Subcutaneous abdominal adipose tissue (tissue), 5 donors: ENCODE results near the gene ANKRD12.

Source experiments
- H3K27ac ChIP-seq: one replicate; pipeline ENCODE4 v1.7.0; 2013; ENCODE audit warnings: low read depth, mild to moderate bottlenecking, inconsistent platforms, low read length, moderate library complexity
- H3K27me3 ChIP-seq, 5 donors: one replicate each; pipeline ENCODE4 v1.7.0; 2013; ENCODE audit warnings: low read length in 5 of 5, inconsistent platforms in 1 of 5; ENCODE audit not compliant: control insufficient read depth in 5 of 5, insufficient read depth in 4 of 5
- H3K36me3 ChIP-seq, 5 donors: one replicate each; pipeline ENCODE4 v1.7.0; 2013; ENCODE audit warnings: low read length in 5 of 5; ENCODE audit not compliant: control insufficient read depth in 5 of 5, insufficient read depth in 5 of 5
- H3K4me1 ChIP-seq, 5 donors: one replicate each; pipeline ENCODE4 v1.7.0; 2013; ENCODE audit warnings: low read length in 5 of 5, mild to moderate bottlenecking in 3 of 5, moderate library complexity in 1 of 5; ENCODE audit not compliant: control insufficient read depth in 5 of 5, insufficient read depth in 5 of 5
- H3K4me3 ChIP-seq, 5 donors: one replicate each; pipeline ENCODE4 v1.7.0; 2013; ENCODE audit warnings: low read length in 5 of 5, low read depth in 1 of 5
- H3K9ac ChIP-seq, 5 donors: one replicate each; pipeline ENCODE4 v1.7.0; 2013; ENCODE audit warnings: low read length in 5 of 5, mild to moderate bottlenecking in 4 of 5, moderate library complexity in 3 of 5
- H3K9me3 ChIP-seq, 5 donors: one replicate each; pipeline ENCODE4 v1.7.0; 2013; ENCODE audit warnings: low read length in 5 of 5; ENCODE audit not compliant: control insufficient read depth in 5 of 5
- donor health status: healthy.
- donor health status: healthy.
- donor health status: healthy.
- donor health status: healthy.
- donor health status: healthy.

Gene ANKRD12

GRCh38 chr18:9321736-9322135 is 185.2 kb downstream of the ANKRD12 start:
- Histone ChIP-seq H3K4me1 (no peaks in the 10 kb centered on the region), H3K9me3 (peaks cover 0 to 5% (median 0%) of the 10 kb centered on the region in 5 donors), H3K9ac (no peak overlapping the region), H3K27me3 (no peaks in the 10 kb centered on the region), H3K27ac (no peak overlapping the region), H3K4me3 (no peak overlapping the region), H3K36me3 (no peaks in the 10 kb centered on the region)

DNA sequence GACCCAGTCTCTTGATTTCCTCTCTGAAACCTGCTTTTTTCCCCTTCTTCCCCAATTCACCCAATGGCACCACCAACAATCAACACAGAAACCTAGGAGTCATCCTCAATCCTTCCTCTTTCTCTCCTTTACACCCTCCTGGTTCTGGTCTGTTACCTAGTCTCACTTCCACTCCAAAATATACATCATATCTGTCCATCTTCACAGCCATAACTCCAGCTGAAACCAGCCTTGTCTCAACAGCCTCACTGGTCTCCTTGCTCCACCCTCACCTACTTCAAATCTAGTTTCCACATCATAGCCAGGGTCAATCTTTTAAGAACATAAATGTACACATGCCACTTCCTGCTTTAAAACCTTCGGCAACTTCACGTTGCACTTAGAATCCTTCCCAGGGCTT is 186.2 kb downstream of the ANKRD12 start:
- H3K4me3 ChIP-seq: no peak overlapping the region
- no peaks in the 10 kb centered on the region for H3K27me3 ChIP-seq
- peaks cover 0 to 5% (median 0%) of the 10 kb centered on the region in 5 donors for H3K9me3 ChIP-seq
- no peak overlapping the region for H3K9ac ChIP-seq
- H3K27ac ChIP-seq: no peak overlapping the region
- H3K4me1 ChIP-seq: no peaks in the 10 kb centered on the region
- H3K36me3 ChIP-seq: no peaks in the 10 kb centered on the region

- Histone ChIP-seq H3K36me3 (no peaks in the 10 kb centered on the region), H3K4me1 (no peaks in the 10 kb centered on the region), H3K4me3 (no peak overlapping the region), H3K9me3 (peaks cover 0 to 11% (median 0%) of the 10 kb centered on the region in 5 donors), H3K27ac (no peak overlapping the region), H3K27me3 (no peaks in the 10 kb centered on the region), H3K9ac (no peak overlapping the region)
Observed at GRCh38 chr18:9323750-9324445, 187.3 kb downstream of the ANKRD12 start.

- peaks cover 0 to 7% (median 0%) of the 10 kb centered on the region in 5 donors for H3K9me3 ChIP-seq
- H3K27me3 ChIP-seq: no peaks in the 10 kb centered on the region
- H3K4me1 ChIP-seq: no peaks in the 10 kb centered on the region
- H3K36me3 ChIP-seq: no peaks in the 10 kb centered on the region
- H3K4me3 ChIP-seq: no peak overlapping the region
- H3K9ac ChIP-seq: no peak overlapping the region
- H3K27ac ChIP-seq: no peak overlapping the region
Observed at GRCh38 chr18:9325716-9326115, 189.1 kb downstream of the ANKRD12 start.

DNA sequence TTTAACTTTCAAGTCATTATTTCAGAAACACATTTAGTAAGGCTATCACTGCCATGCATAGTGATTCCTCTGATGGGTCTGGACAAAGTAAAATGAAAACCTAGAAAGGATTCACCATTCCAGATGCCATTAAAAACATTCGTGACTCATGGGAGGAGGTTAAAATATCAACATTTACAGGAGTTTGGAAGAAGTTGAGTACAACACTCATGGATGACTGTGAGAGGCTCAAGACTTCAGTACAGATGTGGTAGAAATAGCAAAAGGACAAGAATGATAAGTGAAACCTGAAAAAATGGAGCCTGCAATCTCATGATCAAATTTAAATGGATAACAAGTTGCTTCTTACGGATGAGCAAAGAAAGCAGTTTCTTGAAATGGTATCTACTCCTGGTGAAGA is 192.2 kb downstream of the ANKRD12 start:
- Histone ChIP-seq H3K4me1 (peaks cover 0 to 4% (median 2%) of the 10 kb centered on the region in 5 donors), H3K9me3 (peaks cover 0 to 7% (median 0%) of the 10 kb centered on the region in 5 donors), H3K36me3 (no peaks in the 10 kb centered on the region), H3K27me3 (no peaks in the 10 kb centered on the region), H3K9ac (no peak overlapping the region), H3K4me3 (no peak overlapping the region), H3K27ac (no peak overlapping the region)

DNA sequence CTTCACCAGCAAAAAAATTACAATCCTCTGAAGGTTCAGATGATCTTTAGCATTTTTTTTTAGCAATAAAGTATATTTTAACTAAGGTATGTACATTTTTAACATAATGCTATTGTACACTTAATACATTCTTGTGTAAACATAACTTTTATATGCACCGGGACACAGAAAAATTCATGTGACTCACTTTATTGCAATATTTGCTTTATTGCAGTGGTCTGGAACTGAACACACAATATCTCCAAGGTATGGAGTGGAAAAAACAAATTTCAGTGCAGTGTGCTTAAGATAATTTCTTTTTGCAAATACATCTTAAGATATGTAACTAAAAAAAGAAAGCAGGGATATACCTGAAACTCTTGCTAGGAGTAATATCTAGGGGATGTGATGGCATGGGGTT is 192.9 kb downstream of the ANKRD12 start:
- Histone ChIP-seq H3K9me3 (peaks cover 0 to 7% (median 0%) of the 10 kb centered on the region in 5 donors), H3K4me3 (no peak overlapping the region), H3K27me3 (no peaks in the 10 kb centered on the region), H3K4me1 (peaks cover 0 to 9% (median 7%) of the 10 kb centered on the region in 5 donors), H3K9ac (no peak overlapping the region), H3K36me3 (no peaks in the 10 kb centered on the region), H3K27ac (no peak overlapping the region)

DNA sequence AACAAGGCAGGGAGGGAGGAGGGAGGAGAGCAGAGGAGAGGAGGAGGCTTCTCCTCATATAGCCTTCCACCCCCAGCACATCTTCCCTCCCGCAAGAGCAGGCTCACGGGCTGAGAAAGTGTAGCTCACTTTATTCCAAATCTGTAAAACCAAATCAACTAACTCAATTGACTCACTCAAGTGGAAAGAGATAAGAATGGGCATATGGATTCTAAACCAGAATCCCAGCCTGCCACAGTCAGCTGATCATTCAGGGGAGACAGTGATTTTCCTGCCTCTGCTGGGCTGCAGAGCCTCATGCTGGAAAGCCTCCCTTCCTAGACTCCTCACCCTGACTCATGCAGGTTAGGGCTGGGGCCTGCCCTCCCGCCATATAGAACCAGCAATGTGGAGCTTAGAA is 193.8 kb downstream of the ANKRD12 start:
- H3K9me3 ChIP-seq: peaks cover 0 to 7% (median 0%) of the 10 kb centered on the region in 5 donors
- H3K36me3 ChIP-seq: no peaks in the 10 kb centered on the region
- H3K4me1 ChIP-seq: peaks cover 2 to 13% (median 11%) of the 10 kb centered on the region in 5 donors
- no peak overlapping the region for H3K27ac ChIP-seq
- no peak overlapping the region for H3K9ac ChIP-seq
- H3K4me3 ChIP-seq: no peak overlapping the region
- no peaks in the 10 kb centered on the region for H3K27me3 ChIP-seq

DNA sequence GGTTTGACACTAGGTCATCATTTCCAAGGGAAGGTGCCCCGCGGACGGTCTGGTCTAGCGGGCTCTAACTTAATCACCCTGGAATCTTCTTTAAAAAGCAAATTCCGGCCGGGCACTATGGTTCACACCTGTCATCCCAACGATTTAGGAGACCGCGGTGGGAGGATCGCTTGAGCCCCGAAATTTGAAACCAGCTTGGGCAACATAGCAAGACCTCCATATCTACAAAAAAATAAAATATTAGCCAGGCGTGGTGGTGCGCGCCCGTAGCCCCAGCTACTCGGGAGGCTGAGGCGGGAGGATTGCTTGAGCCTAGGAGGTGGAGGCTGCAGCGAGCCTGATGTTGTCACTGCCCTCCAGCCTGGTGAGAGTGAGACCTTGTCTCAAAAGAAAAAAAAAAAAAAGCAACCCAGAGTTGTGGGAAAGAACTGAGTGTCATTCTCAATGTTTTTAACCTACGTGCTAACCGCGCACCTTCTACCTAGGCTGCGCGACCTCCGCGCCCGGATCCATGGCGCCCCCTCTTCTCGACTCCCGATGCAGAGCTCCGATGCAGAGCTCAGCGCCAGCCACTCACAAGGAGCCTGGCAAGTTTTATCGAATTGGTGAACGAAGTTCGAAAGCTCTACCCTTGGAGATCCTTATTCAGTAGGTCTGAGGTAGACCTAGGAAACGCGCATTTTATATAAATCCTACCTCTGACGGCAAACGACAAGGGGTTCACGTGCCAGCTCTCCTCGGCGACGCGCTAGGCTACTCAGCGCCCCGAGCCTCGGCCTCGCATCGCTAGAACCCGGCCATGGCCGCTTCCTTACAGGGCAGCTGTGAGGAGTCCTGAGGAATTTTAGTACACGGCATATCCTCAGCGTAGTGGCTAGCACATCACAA is 197.1 kb downstream of the ANKRD12 start:
- Histone ChIP-seq H3K4me1 (peaks cover 2 to 16% (median 15%) of the 10 kb centered on the region in 5 donors), H3K4me3 (peak overlapping the region; percentile 74 to 87 (median 80)), H3K27ac (peak overlapping the region; percentile 23), H3K9me3 (peaks cover 0 to 3% (median 0%) of the 10 kb centered on the region in 5 donors), H3K36me3 (peaks cover 0 to 7% (median 2%) of the 10 kb centered on the region in 5 donors), H3K27me3 (no peaks in the 10 kb centered on the region), H3K9ac (peak overlapping the region in 4 of 5 donors; percentile 47 to 76 (median 60))

GRCh38 chr18:9334329-9334972 is 197.9 kb downstream of the ANKRD12 start, which contains the start of gene TWSG1:
Gene TWSG1, plus strand, starts transcription at chr18:9334773. Its CDS starts 2,457 bp downstream, at chr18:9337230.
- H3K27ac ChIP-seq: peak within 1 kb of the TSS; percentile 37
- H3K4me1 ChIP-seq: peaks cover 2 to 16% (median 15%) of the 10 kb centered on the region in 5 donors
- peaks cover 0 to 7% (median 4%) of the 10 kb centered on the region in 5 donors for H3K36me3 ChIP-seq
- no peaks in the 10 kb centered on the region for H3K27me3 ChIP-seq
- H3K9me3 ChIP-seq: no peaks in the 10 kb centered on the region
- peak within 1 kb of the TSS; percentile 58 to 85 (median 63) for H3K9ac ChIP-seq
- H3K4me3 ChIP-seq: peak within 1 kb of the TSS; percentile 76 to 87 (median 80)
